Measurements from ENCODE around the gene CHRD.

Gene CHRD

GRCh38 chr3:184417619-184418327 is 37.9 kb downstream of the CHRD start:
- TF ChIP-seq, protein P1, sequence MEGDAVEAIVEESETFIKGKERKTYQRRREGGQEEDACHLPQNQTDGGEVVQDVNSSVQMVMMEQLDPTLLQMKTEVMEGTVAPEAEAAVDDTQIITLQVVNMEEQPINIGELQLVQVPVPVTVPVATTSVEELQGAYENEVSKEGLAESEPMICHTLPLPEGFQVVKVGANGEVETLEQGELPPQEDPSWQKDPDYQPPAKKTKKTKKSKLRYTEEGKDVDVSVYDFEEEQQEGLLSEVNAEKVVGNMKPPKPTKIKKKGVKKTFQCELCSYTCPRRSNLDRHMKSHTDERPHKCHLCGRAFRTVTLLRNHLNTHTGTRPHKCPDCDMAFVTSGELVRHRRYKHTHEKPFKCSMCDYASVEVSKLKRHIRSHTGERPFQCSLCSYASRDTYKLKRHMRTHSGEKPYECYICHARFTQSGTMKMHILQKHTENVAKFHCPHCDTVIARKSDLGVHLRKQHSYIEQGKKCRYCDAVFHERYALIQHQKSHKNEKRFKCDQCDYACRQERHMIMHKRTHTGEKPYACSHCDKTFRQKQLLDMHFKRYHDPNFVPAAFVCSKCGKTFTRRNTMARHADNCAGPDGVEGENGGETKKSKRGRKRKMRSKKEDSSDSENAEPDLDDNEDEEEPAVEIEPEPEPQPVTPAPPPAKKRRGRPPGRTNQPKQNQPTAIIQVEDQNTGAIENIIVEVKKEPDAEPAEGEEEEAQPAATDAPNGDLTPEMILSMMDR (IDR thresholded peaks at IDR 0.05; ENCODE audit: borderline replicate concordance, control extremely low read depth, extremely low read depth, insufficient read depth, missing control alignments), result peak; percentile 77
- DNase-seq (ENCODE audit: low spot score), result peak; percentile 82
- in situ Hi-C loops (cut with MboI; ENCODE audit: low sequenced_read_pairs, unreplicated experiment), result loop anchor here (10.0 kb wide), 1 partner anchor 107 kb away; no protein-coding TSS in a partner anchor

DNA sequence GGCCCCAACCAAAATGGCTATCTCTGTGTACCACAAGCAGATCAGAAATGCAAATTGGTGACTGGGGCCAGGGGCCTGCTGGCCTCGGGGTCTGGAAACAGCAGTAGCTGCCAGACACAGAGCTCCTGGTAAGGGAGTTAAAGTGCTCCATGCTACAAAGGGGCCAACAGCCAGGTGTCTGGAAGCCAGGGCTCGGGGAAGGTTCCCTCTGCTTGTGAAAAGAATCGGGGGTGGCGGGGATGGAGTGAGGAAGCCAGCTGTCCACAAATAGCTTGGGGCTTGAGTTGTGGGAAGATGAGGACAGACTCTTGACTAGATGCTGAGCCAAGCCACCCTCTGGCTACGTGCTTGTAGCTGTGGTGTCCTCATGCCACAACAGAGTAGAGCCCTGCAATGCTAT is 39.3 kb downstream of the CHRD start:
- DNase-seq (ENCODE audit: low spot score), result peak; percentile 2
- in situ Hi-C loops (cut with MboI; ENCODE audit: low sequenced_read_pairs, unreplicated experiment), result loop anchor here (10.0 kb wide), 1 partner anchor 106 kb away; no protein-coding TSS in a partner anchor
- TF ChIP-seq, protein P1 (IDR thresholded peaks at IDR 0.05; ENCODE audit: borderline replicate concordance, control extremely low read depth, extremely low read depth, insufficient read depth, missing control alignments), result no peak

DNA sequence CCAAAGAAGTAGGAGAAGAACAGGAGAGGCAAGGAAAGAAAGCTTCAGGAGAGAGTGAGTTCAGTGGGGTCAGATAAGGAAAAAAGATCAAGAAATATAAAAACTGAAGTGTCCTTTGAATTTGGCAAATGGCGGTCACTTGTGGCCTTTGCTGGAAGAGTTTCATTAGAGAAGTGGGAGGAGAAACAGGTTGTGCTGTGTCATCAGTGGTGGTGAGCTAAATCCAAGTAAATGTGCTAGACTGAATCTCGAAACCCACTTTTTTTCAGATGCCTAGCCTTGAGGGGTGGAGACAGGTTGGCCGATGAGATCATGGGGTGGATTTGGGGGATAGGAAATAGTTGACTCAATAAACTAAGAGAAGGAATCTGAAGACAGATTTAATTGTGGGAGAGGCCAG is 43.7 kb downstream of the CHRD start:
- in situ Hi-C loops (cut with MboI; ENCODE audit: low sequenced_read_pairs, unreplicated experiment), result no loop called here
- no peak for DNase-seq (ENCODE audit: low spot score)
- TF ChIP-seq, protein P1 (IDR thresholded peaks at IDR 0.05; ENCODE audit: borderline replicate concordance, control extremely low read depth, extremely low read depth, insufficient read depth, missing control alignments), result no peak

- no peak for DNase-seq (ENCODE audit: low spot score)
- TF ChIP-seq, protein P1 (IDR thresholded peaks at IDR 0.05; ENCODE audit: borderline replicate concordance, control extremely low read depth, extremely low read depth, insufficient read depth, missing control alignments), result no peak
- in situ Hi-C loops (cut with MboI; ENCODE audit: low sequenced_read_pairs, unreplicated experiment), result no loop called here
These were observed 46.9 kb downstream of the CHRD start for GRCh38 chr3:184426691-184427141.

- in situ Hi-C loops (cut with MboI; ENCODE audit: low sequenced_read_pairs, unreplicated experiment), result no loop called here
- no peak for DNase-seq (ENCODE audit: low spot score)
- TF ChIP-seq, protein P1 (IDR thresholded peaks at IDR 0.05; ENCODE audit: borderline replicate concordance, control extremely low read depth, extremely low read depth, insufficient read depth, missing control alignments), result no peak
These were observed 48.8 kb downstream of the CHRD start for GRCh38 chr3:184428561-184429175.

GRCh38 chr3:184429786-184430185 is 49.9 kb downstream of the CHRD start:
- TF ChIP-seq, protein P1 (IDR thresholded peaks at IDR 0.05; ENCODE audit: borderline replicate concordance, control extremely low read depth, extremely low read depth, insufficient read depth, missing control alignments), result no peak
- in situ Hi-C loops (cut with MboI; ENCODE audit: low sequenced_read_pairs, unreplicated experiment), result no loop called here
- DNase-seq (ENCODE audit: low spot score), result no peak
